AG09309 (cell line): ENCODE measurements around the gene ZFHX3.

Source experiments
- DNase-seq: peaks from one replicate; pipeline ENCODE4 v3.0.0-alpha.2; 2010; ENCODE audit warnings: low read depth
- H3K4me3 ChIP-seq: 2 replicates; pipeline ENCODE4 v1.5.1; 2011; ENCODE audit warnings: mild to moderate bottlenecking, low read depth, low read length, moderate library complexity; ENCODE audit not compliant: control insufficient read depth
- TF ChIP-seq, protein P1 (sequence below): IDR thresholded peaks from 2 replicates; pipeline ENCODE4 v1.5.1; 2011; ENCODE audit warnings: mild to moderate bottlenecking, low read depth, low read length, inconsistent platforms; ENCODE audit not compliant: insufficient read depth, control insufficient read depth; ENCODE audit errors: missing control alignments

ZFHX3 gene

DNA sequence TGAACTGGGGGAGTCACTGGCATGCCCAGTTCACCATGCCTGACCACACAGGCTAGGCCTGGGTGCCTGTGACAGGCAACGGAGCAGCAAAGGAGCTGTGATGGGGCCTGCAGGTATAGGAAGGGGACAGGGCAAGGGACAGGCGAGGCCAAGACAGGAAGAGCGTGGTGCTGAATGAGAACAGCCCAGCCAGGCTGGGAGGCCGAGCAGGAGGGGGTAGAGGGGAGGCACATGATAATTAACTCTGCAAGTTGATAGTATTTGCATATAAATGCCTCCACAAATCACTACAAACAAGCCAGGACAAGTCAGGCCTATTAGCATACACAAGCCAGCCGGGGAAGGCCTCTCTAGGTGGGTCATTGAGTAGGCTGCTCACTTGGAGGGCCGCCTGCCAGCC lies 7.8 kb downstream of the ZFHX3 start:
- no peak overlapping the region for H3K4me3 ChIP-seq
- DNase-seq, result no peak

DNA sequence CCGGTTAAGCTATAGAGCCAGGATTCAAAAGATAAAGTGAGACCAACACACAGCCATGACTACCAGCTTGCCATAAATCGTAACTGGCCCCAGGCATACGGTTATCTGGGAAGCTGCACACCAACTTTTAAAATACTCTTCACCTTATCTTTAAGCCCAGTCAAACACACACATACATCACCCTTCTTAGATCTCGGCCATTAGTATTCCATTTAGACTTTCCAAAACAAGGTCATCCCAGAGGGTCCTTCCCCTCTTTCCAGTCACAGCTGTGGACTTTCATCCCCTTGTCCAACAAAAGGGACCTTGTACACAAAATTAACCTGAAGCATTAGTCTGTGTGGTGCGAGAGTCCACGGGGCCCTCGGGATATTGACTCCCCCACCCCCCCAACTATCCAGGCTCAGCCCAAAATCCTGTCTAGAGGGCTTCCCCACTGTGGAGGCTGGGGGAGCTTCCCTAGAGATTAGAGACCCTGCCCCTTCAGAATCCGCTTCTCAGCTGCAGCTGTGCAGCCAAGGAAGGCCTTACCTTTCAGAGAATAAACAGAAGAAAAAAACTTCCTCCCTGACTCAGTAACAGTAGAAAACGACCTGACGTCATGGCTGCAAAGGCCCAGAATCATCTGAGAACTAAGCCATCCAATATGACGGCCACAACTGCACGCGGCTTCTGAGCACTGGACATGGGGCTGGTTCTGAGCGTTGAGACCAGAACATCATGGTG lies 9.9 kb downstream of the ZFHX3 start:
- no peak for DNase-seq
- TF ChIP-seq, protein P1, sequence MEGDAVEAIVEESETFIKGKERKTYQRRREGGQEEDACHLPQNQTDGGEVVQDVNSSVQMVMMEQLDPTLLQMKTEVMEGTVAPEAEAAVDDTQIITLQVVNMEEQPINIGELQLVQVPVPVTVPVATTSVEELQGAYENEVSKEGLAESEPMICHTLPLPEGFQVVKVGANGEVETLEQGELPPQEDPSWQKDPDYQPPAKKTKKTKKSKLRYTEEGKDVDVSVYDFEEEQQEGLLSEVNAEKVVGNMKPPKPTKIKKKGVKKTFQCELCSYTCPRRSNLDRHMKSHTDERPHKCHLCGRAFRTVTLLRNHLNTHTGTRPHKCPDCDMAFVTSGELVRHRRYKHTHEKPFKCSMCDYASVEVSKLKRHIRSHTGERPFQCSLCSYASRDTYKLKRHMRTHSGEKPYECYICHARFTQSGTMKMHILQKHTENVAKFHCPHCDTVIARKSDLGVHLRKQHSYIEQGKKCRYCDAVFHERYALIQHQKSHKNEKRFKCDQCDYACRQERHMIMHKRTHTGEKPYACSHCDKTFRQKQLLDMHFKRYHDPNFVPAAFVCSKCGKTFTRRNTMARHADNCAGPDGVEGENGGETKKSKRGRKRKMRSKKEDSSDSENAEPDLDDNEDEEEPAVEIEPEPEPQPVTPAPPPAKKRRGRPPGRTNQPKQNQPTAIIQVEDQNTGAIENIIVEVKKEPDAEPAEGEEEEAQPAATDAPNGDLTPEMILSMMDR, result no peak
- H3K4me3 ChIP-seq, result no peak overlapping the region

More for the DNA sequence above, 7.8 kb downstream of the ZFHX3 start:
- TF ChIP-seq, protein P1, result no peak

DNA sequence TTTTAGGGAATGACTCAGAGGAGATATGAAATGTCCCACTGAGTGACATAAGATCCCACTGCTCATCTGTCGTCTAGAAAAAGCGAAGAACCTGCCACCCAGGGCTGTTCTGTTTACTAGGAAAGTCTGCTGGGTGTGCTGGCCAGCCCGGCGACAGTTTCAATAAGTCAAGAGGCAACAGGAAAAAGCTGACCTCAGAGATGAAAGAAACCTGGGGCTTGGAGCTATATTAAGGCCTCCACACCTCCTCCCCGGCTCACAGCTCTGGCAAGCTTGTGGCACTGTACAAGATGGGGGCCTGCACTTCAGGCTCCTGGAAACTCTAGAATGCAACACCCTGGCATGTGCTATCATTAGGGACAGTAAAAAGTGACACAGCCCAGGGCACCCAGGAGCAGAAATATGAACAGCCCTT lies 10.6 kb downstream of the ZFHX3 start:
- DNase-seq, result no peak
- no peak overlapping the region for H3K4me3 ChIP-seq
- TF ChIP-seq, protein P1, result no peak

DNA sequence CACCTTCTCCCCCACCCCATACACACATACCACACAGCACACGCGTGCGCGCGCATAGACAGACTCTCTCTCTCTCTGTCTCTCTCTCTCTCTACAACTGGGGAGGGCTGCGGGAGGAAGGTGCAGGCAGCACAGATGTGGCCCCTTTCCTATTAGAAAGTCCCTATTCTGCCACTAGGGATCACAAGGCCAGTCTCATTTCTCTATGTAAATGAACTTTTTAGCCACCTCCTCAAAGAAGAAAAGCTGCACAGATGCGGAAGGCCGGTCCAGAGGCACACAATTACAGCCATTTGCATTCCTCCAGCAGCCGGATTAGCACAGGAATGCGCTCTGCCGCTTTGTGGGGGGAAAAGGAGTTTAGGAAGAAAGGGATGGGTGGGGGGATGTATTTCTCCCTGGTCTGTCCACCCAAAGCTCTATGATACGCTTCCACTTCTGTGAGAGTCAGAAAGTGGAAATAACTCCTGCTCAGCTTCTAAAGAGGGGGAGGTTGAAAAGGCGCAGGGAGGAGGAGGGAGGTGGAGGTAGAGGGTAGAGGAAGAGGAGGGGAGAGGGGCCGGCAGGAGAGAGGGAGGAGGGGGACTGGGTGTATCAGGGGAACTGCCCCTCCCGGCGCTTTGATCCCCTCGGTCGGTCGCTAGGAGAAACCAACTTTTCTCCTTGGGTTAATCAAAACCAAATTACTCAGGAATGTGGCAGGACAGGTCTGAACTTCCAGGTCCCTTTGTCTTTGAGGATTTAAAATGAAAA lies 11.7 kb downstream of the ZFHX3 start:
- H3K4me3 ChIP-seq, result no peak overlapping the region
- no peak for DNase-seq
- TF ChIP-seq, protein P1, result no peak

DNA sequence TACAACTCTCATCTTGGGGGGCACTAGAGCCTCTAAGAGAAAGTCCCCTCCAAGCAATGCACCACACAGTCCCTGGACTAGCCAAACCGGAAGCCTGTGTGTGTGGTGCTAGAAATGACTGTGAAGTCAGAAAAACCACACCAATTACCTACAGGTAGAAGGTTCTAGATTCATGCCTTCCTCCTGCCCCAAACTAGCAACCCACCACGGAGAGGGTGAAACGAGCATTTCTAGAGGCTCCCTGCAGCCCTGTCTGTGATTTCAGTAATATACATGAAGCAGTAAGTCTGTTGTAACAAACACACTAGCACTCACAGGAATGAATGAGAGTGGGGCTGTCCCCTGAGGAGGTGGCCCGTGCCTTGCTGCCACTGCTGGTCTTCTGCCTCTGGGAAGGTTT lies 13.6 kb downstream of the ZFHX3 start:
- TF ChIP-seq, protein P1, result no peak
- DNase-seq, result no peak
- H3K4me3 ChIP-seq, result no peak overlapping the region

DNA sequence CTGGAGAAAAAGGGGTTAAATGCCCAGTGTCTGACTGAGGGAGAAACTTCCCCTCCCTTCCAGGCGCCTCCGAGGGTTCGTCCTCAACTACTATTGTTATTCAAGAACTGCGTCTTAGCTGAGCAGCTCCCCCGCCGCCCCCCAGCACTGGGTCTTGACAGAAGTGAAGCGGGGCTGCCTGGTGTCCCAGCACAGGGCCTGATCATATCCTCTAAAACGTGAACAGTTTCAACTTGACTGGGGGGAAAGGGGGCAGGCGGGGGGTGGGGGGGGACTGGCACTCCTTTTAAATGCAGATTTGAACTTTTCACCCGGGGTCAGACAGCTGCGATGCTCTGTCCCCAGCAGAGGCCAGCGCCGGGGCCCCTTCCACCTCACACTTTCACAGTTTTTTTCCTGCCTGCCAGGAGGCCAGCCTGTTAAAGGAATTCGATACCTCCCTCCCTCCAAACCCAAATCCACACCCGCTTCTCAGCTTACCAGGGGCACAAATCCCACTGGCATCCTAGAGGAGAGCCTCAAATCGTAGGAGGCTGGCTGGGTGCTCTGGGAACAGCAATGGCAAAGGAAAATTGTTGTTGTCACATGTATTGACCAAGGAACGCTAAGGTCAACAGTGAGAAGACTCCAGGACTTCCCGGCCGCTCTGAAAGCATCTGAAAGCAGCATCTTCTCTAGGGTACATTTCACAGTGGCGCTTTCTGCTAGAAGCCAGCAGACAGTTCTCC lies 14.5 kb downstream of the ZFHX3 start:
- DNase-seq, result no peak
- H3K4me3 ChIP-seq, result no peak overlapping the region

More for the DNA sequence above, 14.5 kb downstream of the ZFHX3 start:
- TF ChIP-seq, protein P1, result no peak
